Right lobe of liver (tissue), 6 donors: Measurements from ENCODE around the gene SHANK2. TPM values are rescaled to one million over a fixed set of nuclear protein-coding genes. Genes with fewer than 3 reads are reported as not detected.
"Not testable (repeated sequence)": the region's sequence is repeated elsewhere in the genome, so short reads cannot be mapped to it uniquely, and the experiment has no call there.

Source experiments
- ATAC-seq, 4 donors: fragments of 200-7000 bp; cut with Tn5 transposase; one replicate each; pipeline ENCODE4 v1.9.1; 2020; ENCODE audit warnings: mild to moderate bottlenecking in 4 of 4, moderate library complexity in 4 of 4
- DNase-seq, 3 donors: peaks; one replicate each; pipeline ENCODE4 v3.0.0-alpha.2; 2020
- H3K27ac ChIP-seq, 3 donors: fragments of 200-600 bp; one replicate each; pipeline ENCODE4 v1.8.0; 2022
- H3K27me3 ChIP-seq, 2 donors: fragments of 200-600 bp; one replicate each; pipeline ENCODE4 v1.8.0; 2022
- H3K36me3 ChIP-seq, 4 donors: fragments of 200-600 bp; sonication (generic) in 1 of 4; one replicate each; pipeline versions ENCODE4 v1.5.1 to v1.8.0; 2017 to 2022; ENCODE audit warnings: control low read depth in 1 of 4
- H3K4me1 ChIP-seq, 4 donors: fragments of 200-600 bp; sonication (generic) in 1 of 4; one replicate each; pipeline versions ENCODE4 v1.5.1 to v1.8.0; 2017 to 2022; ENCODE audit warnings: control low read depth in 1 of 4
- H3K4me3 ChIP-seq, 3 donors: fragments of 200-600 bp; one replicate each; pipeline ENCODE4 v1.8.0; 2022
- H3K9me3 ChIP-seq, 4 donors: fragments of 200-600 bp; sonication (generic) in 1 of 4; one replicate each; pipeline versions ENCODE4 v1.5.1 to v1.8.0; 2017 to 2022; ENCODE audit warnings: control low read depth in 1 of 4
- CTCF ChIP-seq, 4 donors: fragments of 200-600 bp in 3 of 4; fragments of 450-650 bp in 1 of 4; IDR thresholded peaks; one replicate each; pipeline versions ENCODE4 v1.5.1 to v1.8.0; 2016 to 2022; ENCODE audit warnings: antibody characterized with exemption in 4 of 4, mild to moderate bottlenecking in 2 of 4
- POLR2A ChIP-seq: fragments of 450-650 bp; IDR thresholded peaks from one replicate; pipeline ENCODE4 v1.6.1; 2017; ENCODE audit warnings: antibody characterized with exemption, mild to moderate bottlenecking
- WGBS: methylation state at CpG from one replicate; pipeline ENCODE4 v1.1.6; 2018; ENCODE audit warnings: low coverage, low lambda C conversion rate; ENCODE audit not compliant: insufficient coverage; ENCODE audit errors: missing lambda C conversion rate; 5-methylcytosine and 5-hydroxymethylcytosine counted together
- intact Hi-C, 2 donors: fragments of 100-400 bp; cut with DNase I; formaldehyde crosslinking; loops; one replicate each; pipeline versions ENCODE4 v1.11.2 to v1.14.1; 2022
- total RNA-seq, 6 experiments: library from RNA; depleted of rRNA in 2 of 6; stranded (reverse); fragments of >200 nt in 2 of 6; fragmentation: NEBNext Ultra II Directional in 3 of 6; extraction: Animal tissue kit (Norgen Biotek cat#: 25700) in 3 of 6; gene quantifications; one replicate each; pipeline versions ENCODE4 v1.1.0 to v1.2.4, GENCODE V29; 2016 to 2023
- donor health status: DM: no; HTN: yes; CAD: no.
- donor health status: DM: no; HTN: no; CAD: no.
- donor health status: DM: no; HTN: no; CAD: no.
- donor health status: DM: no; HTN: yes; CAD: no.
- donor health status: DM: no; HTN: yes; CAD: no.

Gene SHANK2
- total RNA-seq, 6 experiments from 2014 or later, result 21.9 to 50.3 (median 30.9) TPM

DNA sequence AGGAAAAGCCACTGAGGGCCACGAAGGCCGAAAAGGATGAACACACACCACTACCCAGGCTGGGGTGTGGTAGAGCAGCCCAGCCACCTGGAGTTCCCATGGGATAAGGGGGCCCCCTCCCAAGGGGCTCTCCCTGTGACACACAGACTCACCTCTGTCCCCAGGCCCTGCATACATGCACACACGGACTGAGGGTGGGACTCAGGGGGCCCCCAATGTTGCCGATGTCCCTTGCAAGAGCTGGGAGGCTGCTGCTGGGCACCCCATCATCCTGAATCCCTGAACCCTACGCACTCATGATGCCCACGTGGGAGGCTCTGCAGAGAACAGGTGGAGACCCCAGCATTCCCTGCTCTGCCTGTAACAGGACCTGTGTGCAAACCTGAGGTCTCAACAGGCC lies 14.5 kb downstream of the SHANK2 start:
- WGBS, result 71% methylated on average over 2 of the region's 6 CpGs
- intact Hi-C loops, result no loop called here
- ATAC-seq, result no peak
- Histone ChIP-seq H3K27me3 (no peaks in the 10 kb centered on the region), H3K4me3 (no peak overlapping the region), H3K4me1 (peaks cover 0 to 13% (median 6%) of the 10 kb centered on the region in 4 donors), H3K9me3 (no peaks in the 10 kb centered on the region), H3K27ac (no peak overlapping the region), H3K36me3 (peaks cover 0 to 11% (median 5%) of the 10 kb centered on the region in 4 donors)
- no peak for TF ChIP-seq CTCF (IDR thresholded peaks at IDR 0.05)
- no peak for TF ChIP-seq POLR2A
- DNase-seq, result peak in 1 of 3 donors; percentile 26

DNA sequence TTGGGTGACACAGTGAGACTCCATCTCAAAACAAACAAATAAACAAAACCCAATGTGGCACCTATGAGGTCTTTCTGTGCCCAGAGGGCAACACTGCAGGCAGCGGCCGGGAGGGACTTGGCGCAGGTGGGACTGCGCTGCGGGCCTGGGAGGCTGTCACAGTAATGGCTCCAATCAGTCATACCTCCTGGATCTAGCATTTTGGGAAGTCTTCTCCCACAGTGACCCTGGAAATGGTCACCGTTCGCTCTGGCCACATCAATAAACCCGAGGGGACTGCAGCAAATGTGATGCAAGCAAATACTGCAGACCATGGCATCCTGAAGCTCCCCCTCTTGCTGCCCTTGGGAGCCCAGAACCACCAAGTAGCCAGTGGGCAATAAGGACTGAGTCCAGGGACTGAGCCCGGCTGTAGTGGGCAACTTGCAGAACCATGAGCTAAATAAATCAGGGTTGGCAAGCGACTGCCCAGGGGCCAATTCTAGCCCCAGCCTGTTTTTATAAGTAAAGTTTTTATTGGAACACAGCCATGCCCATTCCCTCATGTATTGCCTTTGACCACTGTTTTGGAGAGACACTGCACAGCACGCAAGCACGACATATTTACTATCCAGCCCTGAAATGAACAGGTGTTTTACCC lies 15.4 kb downstream of the SHANK2 start:
- H3K36me3 ChIP-seq, result peaks cover 0 to 11% (median 5%) of the 10 kb centered on the region in 4 donors
- H3K27me3 ChIP-seq, result no peaks in the 10 kb centered on the region
- intact Hi-C loops, result no loop called here
- DNase-seq (peak in 1 of 3 donors; percentile 19), ATAC-seq (no peak)
- no peak overlapping the region for H3K4me3 ChIP-seq
- no peaks in the 10 kb centered on the region for H3K9me3 ChIP-seq
- no peak overlapping the region for H3K27ac ChIP-seq
- 71% methylated on average over 8 of the region's 12 CpGs for WGBS
- no peak for TF ChIP-seq CTCF (IDR thresholded peaks at IDR 0.05)
- no peak for TF ChIP-seq POLR2A
- peaks cover 0 to 16% (median 8%) of the 10 kb centered on the region in 4 donors for H3K4me1 ChIP-seq

DNA sequence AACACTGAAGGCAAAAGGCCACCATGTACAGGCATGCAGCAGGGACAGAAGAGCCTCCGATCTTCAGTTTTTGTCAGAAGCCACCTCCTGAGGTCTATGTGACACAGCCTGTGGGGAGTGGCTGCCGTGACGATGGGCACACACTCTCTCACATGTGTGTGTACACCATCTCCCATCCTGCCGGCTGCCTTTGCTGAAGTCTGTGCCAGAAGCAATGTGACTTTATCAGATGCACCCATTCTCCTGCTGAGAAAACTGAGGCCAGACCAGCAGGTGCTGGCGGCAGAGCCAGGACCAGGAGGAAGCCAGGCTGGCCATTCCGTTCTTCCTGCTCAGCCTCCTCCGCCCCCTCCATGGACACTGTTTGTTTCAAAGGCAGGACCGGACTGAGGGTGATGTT lies 16.7 kb downstream of the SHANK2 start:
- H3K4me3 ChIP-seq, result no peak overlapping the region
- H3K27me3 ChIP-seq, result no peaks in the 10 kb centered on the region
- DNase-seq (peak in 1 of 3 donors; percentile 30), ATAC-seq (no peak)
- H3K4me1 ChIP-seq, result peaks cover 0 to 10% (median 3%) of the 10 kb centered on the region in 4 donors
- WGBS, result 80% methylated on average over 1 of the region's 8 CpGs
- TF ChIP-seq POLR2A, result no peak
- TF ChIP-seq CTCF (IDR thresholded peaks at IDR 0.05), result no peak
- no peak overlapping the region for H3K27ac ChIP-seq
- intact Hi-C loops, result no loop called here
- H3K9me3 ChIP-seq, result no peaks in the 10 kb centered on the region
- H3K36me3 ChIP-seq, result peaks cover 0 to 11% (median 5%) of the 10 kb centered on the region in 4 donors

- H3K27ac ChIP-seq, intact Hi-C loops, H3K36me3 ChIP-seq, H3K4me1 ChIP-seq, H3K27me3 ChIP-seq, H3K9me3 ChIP-seq, H3K4me3 ChIP-seq: not testable (repeated sequence)
- peak in 1 of 3 donors; percentile 39 for DNase-seq
- peak in 1 of 4 donors; percentile 70 for ATAC-seq
- WGBS, result 75% methylated on average over 10 of the region's 22 CpGs
These were observed 18.2 kb downstream of the SHANK2 start for GRCh38 chr11:71233896-71234852.

DNA sequence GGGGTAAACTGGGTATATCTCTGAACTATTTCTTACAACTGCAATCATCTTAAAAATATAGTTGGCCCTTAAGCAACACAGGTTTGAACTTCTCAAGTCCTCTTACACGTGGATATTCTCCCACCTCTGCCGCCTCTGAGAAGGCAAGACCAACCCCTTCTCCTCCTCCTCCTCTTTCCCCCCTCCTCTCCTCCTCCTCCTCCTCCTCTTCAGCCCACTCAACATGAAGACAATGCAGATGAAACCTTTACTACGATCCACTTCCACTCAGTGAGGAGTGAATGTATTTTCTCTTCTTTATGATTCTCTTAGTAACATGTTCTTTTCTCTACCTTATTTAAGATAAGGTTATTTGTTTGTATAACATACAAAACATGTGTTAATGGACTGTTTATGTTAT lies 20.0 kb downstream of the SHANK2 start:
- Histone ChIP-seq H3K4me3 (no peak overlapping the region), H3K27me3 (no peaks in the 10 kb centered on the region), H3K9me3 (no peaks in the 10 kb centered on the region), H3K4me1 (peaks cover 0 to 10% (median 2%) of the 10 kb centered on the region in 4 donors), H3K27ac (no peak overlapping the region), H3K36me3 (no peaks in the 10 kb centered on the region)
- WGBS, result 63% methylated on average over 2 of the region's 3 CpGs
- TF ChIP-seq CTCF (IDR thresholded peaks at IDR 0.05) (no peak), POLR2A (no peak)
- ATAC-seq (no peak), DNase-seq (no peak)
- intact Hi-C loops, result no loop called here
